ENCODE data around the gene SPTBN5. TPM values are rescaled to one million over a fixed set of nuclear protein-coding genes. Genes with fewer than 3 reads are reported as not detected.

The SPTBN5 gene
- total RNA-seq, 2 donors from 2014 or later: 2.0 to 2.8 TPM

- H3K4me1 ChIP-seq (ENCODE audit: control insufficient read depth, insufficient read depth, low read length): no peaks in the 10 kb centered on the region
- H3K9me3 Mint-ChIP-seq: no peaks in the 10 kb centered on the region
- peaks cover 43% of the 10 kb centered on the region for H3K27me3 Mint-ChIP-seq (ENCODE audit: insufficient read depth)
- H3K27ac ChIP-seq (ENCODE audit: low read depth, low read length): no peak overlapping the region
- H3K9me3 ChIP-seq (ENCODE audit: control insufficient read depth, low read length): no peaks in the 10 kb centered on the region
- H3K4me3 Mint-ChIP-seq: peak overlapping the region; percentile 30
- no peak for DNase-seq
- H3K36me3 Mint-ChIP-seq (ENCODE audit: low read depth): no peaks in the 10 kb centered on the region
- H3K27ac Mint-ChIP-seq: no peak overlapping the region
- 84 to 92% methylated on average over 5 to 8 of the region's 8 CpGs for WGBS, 2 experiments (ENCODE audit: insufficient coverage in 1 of 2, insufficient read length in 1 of 2)
- no peak for TF ChIP-seq CTCF (conservative IDR thresholded peaks at IDR 0.05)
- no peak overlapping the region for H3K4me3 ChIP-seq (ENCODE audit: low read length)
- H3K27me3 ChIP-seq (ENCODE audit: control insufficient read depth, insufficient read depth, low read length, poor library complexity, severe bottlenecking): peaks cover 39% of the 10 kb centered on the region
- H3K9ac ChIP-seq (ENCODE audit: extremely low read depth, low read length, poor library complexity, severe bottlenecking): no peak overlapping the region
- H3K4me1 Mint-ChIP-seq: peaks cover 1% of the 10 kb centered on the region
- H3K36me3 ChIP-seq (ENCODE audit: control insufficient read depth, insufficient read depth, low read length): no peaks in the 10 kb centered on the region
Measured at GRCh38 chr15:41881086-41881485, 12.8 kb downstream of the SPTBN5 start.

- no peaks in the 10 kb centered on the region for H3K4me1 ChIP-seq (ENCODE audit: control insufficient read depth, insufficient read depth, low read length)
- no peaks in the 10 kb centered on the region for H3K9me3 Mint-ChIP-seq
- H3K27ac Mint-ChIP-seq: no peak overlapping the region
- TF ChIP-seq CTCF (conservative IDR thresholded peaks at IDR 0.05): no peak
- no peak overlapping the region for H3K9ac ChIP-seq (ENCODE audit: extremely low read depth, low read length, poor library complexity, severe bottlenecking)
- peaks cover 1% of the 10 kb centered on the region for H3K4me1 Mint-ChIP-seq
- peaks cover 39% of the 10 kb centered on the region for H3K27me3 ChIP-seq (ENCODE audit: control insufficient read depth, insufficient read depth, low read length, poor library complexity, severe bottlenecking)
- H3K9me3 ChIP-seq (ENCODE audit: control insufficient read depth, low read length): no peaks in the 10 kb centered on the region
- DNase-seq: no peak
- peaks cover 45% of the 10 kb centered on the region for H3K27me3 Mint-ChIP-seq (ENCODE audit: insufficient read depth)
- H3K4me3 ChIP-seq (ENCODE audit: low read length): no peak overlapping the region
- no peak overlapping the region for H3K4me3 Mint-ChIP-seq
- no peaks in the 10 kb centered on the region for H3K36me3 ChIP-seq (ENCODE audit: control insufficient read depth, insufficient read depth, low read length)
- 90 to 95% methylated on average over 8 to 10 of the region's 10 CpGs for WGBS, 2 experiments (ENCODE audit: insufficient coverage in 1 of 2, insufficient read length in 1 of 2)
- H3K36me3 Mint-ChIP-seq (ENCODE audit: low read depth): no peaks in the 10 kb centered on the region
- H3K27ac ChIP-seq (ENCODE audit: low read depth, low read length): no peak overlapping the region
Measured at GRCh38 chr15:41880156-41880877, 13.5 kb downstream of the SPTBN5 start.

- Histone ChIP-seq H3K9ac (ENCODE audit: extremely low read depth, low read length, poor library complexity, severe bottlenecking) (no peak overlapping the region), H3K9me3 (ENCODE audit: control insufficient read depth, low read length) (no peaks in the 10 kb centered on the region), H3K27me3 (ENCODE audit: control insufficient read depth, insufficient read depth, low read length, poor library complexity, severe bottlenecking) (peaks cover 39% of the 10 kb centered on the region), H3K4me3 (ENCODE audit: low read length) (no peak overlapping the region), H3K36me3 (ENCODE audit: control insufficient read depth, insufficient read depth, low read length) (no peaks in the 10 kb centered on the region), H3K4me1 (ENCODE audit: control insufficient read depth, insufficient read depth, low read length) (no peaks in the 10 kb centered on the region), H3K27ac (ENCODE audit: low read depth, low read length) (no peak overlapping the region)
- H3K36me3 Mint-ChIP-seq (ENCODE audit: low read depth): no peaks in the 10 kb centered on the region
- no peaks in the 10 kb centered on the region for H3K9me3 Mint-ChIP-seq
- H3K4me1 Mint-ChIP-seq: peaks cover 1% of the 10 kb centered on the region
- no peak for TF ChIP-seq CTCF (conservative IDR thresholded peaks at IDR 0.05)
- H3K4me3 Mint-ChIP-seq: no peak overlapping the region
- peaks cover 42% of the 10 kb centered on the region for H3K27me3 Mint-ChIP-seq (ENCODE audit: insufficient read depth)
- WGBS, 2 experiments (ENCODE audit: insufficient coverage in 1 of 2, insufficient read length in 1 of 2): 91 to 95% methylated on average over 7 to 10 of the region's 10 CpGs
- DNase-seq: no peak
- no peak overlapping the region for H3K27ac Mint-ChIP-seq
Measured at GRCh38 chr15:41879321-41879845, 14.5 kb downstream of the SPTBN5 start.
